GM12875 (cell line): ENCODE measurements around the gene PTP4A2.

Source experiments
- H3K4me3 ChIP-seq: one replicate; pipeline ENCODE4 v1.5.1; 2011; ENCODE audit warnings: low read depth, low read length, control low read depth
- CTCF ChIP-seq: IDR thresholded peaks from 2 replicates; pipeline ENCODE4 v1.5.1; 2011; ENCODE audit warnings: low read depth, mild to moderate bottlenecking, control low read depth, inconsistent platforms, low read length, moderate library complexity, borderline replicate concordance; ENCODE audit not compliant: insufficient read depth

Gene PTP4A2

GRCh38 chr1:31959521-31960340, 21.6 kb upstream of the PTP4A2 start:
- TF ChIP-seq CTCF = no peak
- no peak overlapping the region for H3K4me3 ChIP-seq

GRCh38 chr1:31957701-31958674, 19.8 kb upstream of the PTP4A2 start:
- H3K4me3 ChIP-seq = no peak overlapping the region
- no peak for TF ChIP-seq CTCF

- TF ChIP-seq CTCF = peak; percentile 28; the same call in 1 of the 2 replicates
- no peak overlapping the region for H3K4me3 ChIP-seq
Observed at GRCh38 chr1:31955917-31956736, 18.0 kb upstream of the PTP4A2 start.

GRCh38 chr1:31954607-31955283, 16.6 kb upstream of the PTP4A2 start:
- no peak overlapping the region for H3K4me3 ChIP-seq
- TF ChIP-seq CTCF = no peak

GRCh38 chr1:31952825-31953220, 14.7 kb upstream of the PTP4A2 start:
- no peak for TF ChIP-seq CTCF
- H3K4me3 ChIP-seq = no peak overlapping the region

GRCh38 chr1:31951276-31951675, 13.1 kb upstream of the PTP4A2 start:
- TF ChIP-seq CTCF = no peak
- H3K4me3 ChIP-seq = no peak overlapping the region
